WI38 (cell line): ENCODE results near the gene DEUP1.

ENCODE experiments used
- H3K4me3 ChIP-seq: 2 replicates; pipeline ENCODE4 v1.5.1; 2011; ENCODE audit warnings: low read depth, mild to moderate bottlenecking, control low read depth, low read length
- CTCF ChIP-seq: IDR thresholded peaks from 2 replicates; pipeline ENCODE4 v1.5.1; 2012; ENCODE audit warnings: low read depth, mild to moderate bottlenecking, control low read depth, low read length

Gene DEUP1

GRCh38 chr11:93324500-93324899 is 6.0 kb upstream of the DEUP1 start:
- TF ChIP-seq CTCF, result no peak
- no peak overlapping the region for H3K4me3 ChIP-seq

GRCh38 chr11:93326681-93327080 is 3.9 kb upstream of the DEUP1 start:
- no peak overlapping the region for H3K4me3 ChIP-seq
- no peak for TF ChIP-seq CTCF

GRCh38 chr11:93329936-93330445 is 551 bp upstream of the DEUP1 start:
- TF ChIP-seq CTCF, result no peak
- no peak overlapping the region; the same call in 1 of the 2 replicates for H3K4me3 ChIP-seq

GRCh38 chr11:93340223-93340622 is 9.7 kb downstream of the DEUP1 start:
- TF ChIP-seq CTCF, result no peak
- no peak overlapping the region for H3K4me3 ChIP-seq

GRCh38 chr11:93344855-93345333 is 14.4 kb downstream of the DEUP1 start:
- H3K4me3 ChIP-seq, result no peak overlapping the region
- TF ChIP-seq CTCF, result no peak

- no peak overlapping the region for H3K4me3 ChIP-seq
- no peak for TF ChIP-seq CTCF
These were observed 18.4 kb downstream of the DEUP1 start for GRCh38 chr11:93348930-93349329.

- TF ChIP-seq CTCF, result no peak
- H3K4me3 ChIP-seq, result no peak overlapping the region
These were observed 20.3 kb downstream of the DEUP1 start for GRCh38 chr11:93350835-93351234.
